EH (cell line): ENCODE measurements around the gene BACH2.

Experiments
- DNase-seq: peaks from one replicate; pipeline ENCODE4 v3.0.0-alpha.2; 2015; ENCODE audit warnings: low read depth

BACH2 gene

GRCh38 chr6:90096818-90097217, 199.8 kb downstream of the BACH2 start:
- no peak for DNase-seq

DNA sequence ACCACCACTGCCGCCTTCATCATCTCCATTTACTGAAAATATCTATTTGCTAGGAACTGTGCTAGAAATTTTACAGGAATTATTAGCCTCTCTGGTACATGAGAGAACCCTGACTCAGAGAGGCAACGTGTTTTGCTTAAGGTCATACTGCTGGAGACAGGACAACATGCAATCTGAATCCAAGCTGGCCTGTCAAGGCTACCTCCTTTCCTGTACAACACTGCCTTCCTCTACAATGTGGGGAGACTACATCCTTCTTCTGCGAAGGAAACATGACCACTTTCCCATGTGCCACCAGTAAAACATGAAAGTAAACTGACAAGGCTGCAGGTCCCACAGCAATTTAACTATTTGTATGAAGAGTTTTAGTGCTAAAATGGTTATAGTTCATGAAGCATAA, 200.9 kb downstream of the BACH2 start:
- DNase-seq = no peak

- DNase-seq = no peak
Observed at GRCh38 chr6:90095145-90095544, 201.5 kb downstream of the BACH2 start.

GRCh38 chr6:90093558-90094073, 203.0 kb downstream of the BACH2 start:
- no peak for DNase-seq

GRCh38 chr6:90090866-90091265, 205.8 kb downstream of the BACH2 start:
- no peak for DNase-seq

DNA sequence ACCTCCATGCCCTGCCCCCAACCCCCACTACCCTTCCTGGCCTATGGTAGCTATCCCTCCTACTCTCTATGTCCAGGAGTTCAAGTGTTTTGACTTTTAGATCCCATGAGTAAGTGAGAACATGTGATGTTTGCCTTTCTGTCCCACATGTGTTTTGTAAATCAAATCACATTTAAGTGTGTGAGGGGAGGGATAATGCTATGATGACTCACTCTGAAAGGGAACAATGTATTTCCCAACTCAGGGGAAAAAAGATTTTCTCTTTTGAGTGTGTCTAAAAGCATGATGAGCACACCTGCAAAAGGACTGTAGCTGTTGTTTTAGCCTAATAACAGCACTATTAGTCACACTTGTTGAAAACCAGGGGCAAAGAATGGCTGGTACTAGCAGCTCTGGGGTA, 208.6 kb downstream of the BACH2 start:
- peak; percentile 24 for DNase-seq

DNA sequence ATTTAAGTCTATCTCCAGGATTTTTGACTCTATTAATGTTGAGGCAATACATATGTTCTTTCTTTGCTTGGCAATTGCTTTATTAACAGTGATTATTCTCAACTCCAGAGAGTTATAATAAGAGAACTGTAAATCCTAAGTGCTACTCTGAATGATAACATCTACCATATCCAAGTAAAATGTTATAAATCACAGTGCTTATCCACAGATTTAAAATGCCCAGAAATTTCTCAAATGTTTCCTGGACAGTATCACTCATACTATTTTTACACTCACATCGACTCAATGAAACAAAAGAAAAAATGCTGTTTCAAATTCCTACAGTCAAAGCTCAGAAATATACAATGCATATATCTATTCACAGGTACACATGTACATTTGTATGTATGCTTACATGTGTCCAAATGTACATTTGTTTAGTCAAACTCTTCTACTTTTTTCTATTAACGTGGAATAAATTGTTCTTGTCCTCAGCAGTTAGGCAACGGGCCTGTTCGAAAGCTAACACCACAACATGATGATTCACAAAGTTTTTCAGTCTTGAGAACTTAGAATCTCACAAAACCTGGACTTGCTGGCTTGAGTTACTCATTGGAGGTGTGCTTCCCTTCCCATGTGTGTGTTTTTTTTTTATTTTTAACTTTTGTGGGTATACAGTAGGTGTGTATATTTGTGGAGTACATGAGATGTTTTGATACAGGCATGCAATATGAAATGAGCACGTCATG, 209.4 kb downstream of the BACH2 start:
- no peak for DNase-seq

DNA sequence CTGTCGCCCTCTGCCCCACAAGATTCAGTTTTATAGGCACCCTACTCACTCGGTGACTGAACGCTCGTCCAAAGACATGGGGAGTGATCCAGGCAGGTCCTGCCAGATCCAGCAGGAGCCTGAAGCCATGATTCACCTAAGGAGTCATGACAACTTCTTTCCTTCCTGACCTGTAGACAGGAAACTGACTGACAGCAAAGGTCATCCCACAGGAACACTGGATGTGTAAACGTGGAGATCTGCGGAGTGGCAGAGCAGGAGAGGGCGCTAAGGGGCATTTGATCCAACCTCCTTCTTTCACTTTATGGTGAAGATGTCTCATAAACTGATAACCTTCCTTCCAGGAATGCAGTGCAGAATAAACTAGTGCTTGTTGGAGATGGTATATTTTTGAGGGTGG, 210.1 kb downstream of the BACH2 start:
- no peak for DNase-seq

DNA sequence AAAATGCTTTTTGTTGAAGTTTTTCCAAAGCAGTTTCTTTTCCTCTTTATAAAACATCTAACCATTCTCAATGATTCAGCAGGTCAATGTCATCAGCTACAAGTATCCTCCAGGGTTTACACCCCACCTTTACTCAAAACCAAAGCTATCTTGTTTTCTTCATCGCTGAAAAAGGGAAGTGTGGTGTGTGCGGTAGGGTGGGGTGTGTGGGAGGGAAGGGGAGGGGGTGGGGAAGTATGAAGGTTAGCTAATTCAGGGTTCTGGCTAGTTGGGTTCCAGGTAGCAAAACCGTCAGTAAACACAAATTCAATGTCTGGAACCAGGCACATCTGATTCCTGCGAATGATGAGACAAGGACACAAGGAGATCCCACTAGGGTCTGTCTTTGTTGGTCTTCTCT, 212.8 kb downstream of the BACH2 start:
- DNase-seq = no peak

- DNase-seq = no peak
Observed at GRCh38 chr6:90082847-90083246, 213.8 kb downstream of the BACH2 start.

DNA sequence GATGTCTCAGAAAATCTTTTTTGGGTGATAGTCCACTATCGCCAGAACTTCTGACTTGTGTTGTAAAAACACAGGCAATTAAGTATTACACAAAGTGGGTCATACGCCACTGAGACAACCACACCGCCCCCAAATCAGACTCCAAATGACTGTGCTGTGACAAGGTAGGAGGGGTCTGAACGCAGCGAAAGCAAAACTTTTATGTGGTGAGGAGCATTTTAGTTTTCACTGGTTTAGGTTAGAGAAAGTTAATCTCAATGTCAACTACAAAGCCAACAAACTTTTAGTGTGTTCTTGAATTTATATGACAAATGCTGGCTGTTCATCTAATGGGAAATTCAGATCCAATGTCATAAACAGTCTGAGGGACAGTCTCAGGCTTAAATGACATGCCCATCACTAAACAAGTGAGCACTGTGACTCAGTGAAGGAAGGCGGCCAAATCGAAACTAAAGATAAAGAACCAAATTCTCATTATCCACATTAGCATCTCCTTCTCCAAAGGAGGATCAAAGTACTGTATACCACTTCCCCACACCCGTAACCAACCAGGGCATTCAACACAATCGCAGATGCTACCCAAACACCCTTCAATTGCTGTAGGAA, 215.7 kb downstream of the BACH2 start:
- no peak for DNase-seq

- DNase-seq = no peak
Observed at GRCh38 chr6:90079560-90080490, 216.8 kb downstream of the BACH2 start.

DNA sequence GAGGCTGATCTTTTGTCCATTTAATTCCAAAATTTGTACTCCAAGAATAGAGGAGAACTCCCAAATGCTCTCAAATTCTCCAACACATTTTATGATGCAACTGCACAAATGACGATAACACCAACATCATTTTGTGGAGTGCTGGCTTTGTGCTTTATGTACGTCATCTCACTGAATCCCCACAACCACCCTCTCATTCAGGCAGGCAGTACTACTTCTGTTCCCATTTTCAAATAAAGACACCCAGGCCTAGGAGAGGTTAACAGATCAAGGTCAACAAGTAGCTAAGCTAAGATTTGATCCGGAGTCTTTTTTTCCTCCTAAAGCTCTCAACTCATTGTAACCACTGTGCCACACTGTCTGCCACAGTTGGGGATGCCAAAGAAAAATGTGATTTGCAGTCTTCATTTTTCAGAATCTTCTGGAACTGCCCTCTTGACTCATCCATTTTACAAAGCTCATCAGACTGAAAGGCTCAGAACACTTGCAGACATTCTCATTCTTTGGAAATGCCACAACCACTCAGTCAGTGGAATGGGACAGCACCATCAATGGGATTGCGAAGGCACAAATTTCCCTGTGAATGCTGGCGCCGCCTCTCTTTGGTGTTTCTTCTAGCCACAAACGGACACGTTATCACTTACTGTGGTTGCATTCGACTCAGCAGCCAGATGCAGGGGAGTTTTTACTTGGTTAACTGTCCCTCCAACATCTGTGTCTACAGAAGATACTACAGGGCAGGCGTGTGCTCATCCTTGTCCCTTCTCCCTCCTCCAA, 217.9 kb downstream of the BACH2 start:
- no peak for DNase-seq

DNA sequence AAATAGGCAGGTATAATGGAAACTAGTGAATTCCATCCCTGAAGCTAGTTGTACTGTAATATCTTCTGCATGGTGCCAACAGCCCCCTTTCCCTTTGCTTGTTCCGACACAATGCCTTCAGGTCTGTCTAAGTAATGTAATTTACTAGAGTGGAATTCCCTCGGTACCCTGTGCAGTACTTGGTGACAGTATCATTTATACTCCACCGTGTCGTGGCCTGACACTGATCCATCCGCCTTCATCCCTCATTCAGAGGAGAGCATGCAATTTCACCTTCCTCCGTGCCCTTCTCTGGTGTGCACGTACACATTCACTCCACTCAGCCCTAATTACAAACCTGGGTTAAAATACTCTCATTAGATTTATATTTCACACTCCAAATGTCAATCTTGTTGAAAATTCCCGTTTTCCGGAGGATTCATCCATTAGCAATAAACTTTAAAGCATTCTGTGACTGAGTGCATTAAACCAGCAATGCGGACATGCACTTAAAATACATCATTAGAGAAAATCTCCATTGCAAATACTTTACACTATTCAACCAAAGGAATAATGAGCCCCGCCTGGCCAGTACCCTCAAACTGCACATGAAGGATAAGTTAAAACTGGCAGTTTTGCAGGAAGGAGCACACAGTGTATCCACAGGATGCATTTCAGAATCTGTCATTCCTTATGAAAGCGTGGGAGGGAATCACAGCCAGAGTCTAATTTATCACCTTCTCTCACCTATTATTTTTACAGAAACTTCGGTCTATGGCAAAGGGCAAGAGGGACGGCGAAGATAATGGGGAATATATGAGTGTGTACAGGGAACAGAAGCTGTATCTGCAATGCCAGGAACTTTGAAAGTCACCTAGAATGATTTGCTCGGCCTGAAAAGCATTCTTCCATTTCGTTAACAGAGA, 219.9 kb downstream of the BACH2 start:
- DNase-seq = no peak

DNA sequence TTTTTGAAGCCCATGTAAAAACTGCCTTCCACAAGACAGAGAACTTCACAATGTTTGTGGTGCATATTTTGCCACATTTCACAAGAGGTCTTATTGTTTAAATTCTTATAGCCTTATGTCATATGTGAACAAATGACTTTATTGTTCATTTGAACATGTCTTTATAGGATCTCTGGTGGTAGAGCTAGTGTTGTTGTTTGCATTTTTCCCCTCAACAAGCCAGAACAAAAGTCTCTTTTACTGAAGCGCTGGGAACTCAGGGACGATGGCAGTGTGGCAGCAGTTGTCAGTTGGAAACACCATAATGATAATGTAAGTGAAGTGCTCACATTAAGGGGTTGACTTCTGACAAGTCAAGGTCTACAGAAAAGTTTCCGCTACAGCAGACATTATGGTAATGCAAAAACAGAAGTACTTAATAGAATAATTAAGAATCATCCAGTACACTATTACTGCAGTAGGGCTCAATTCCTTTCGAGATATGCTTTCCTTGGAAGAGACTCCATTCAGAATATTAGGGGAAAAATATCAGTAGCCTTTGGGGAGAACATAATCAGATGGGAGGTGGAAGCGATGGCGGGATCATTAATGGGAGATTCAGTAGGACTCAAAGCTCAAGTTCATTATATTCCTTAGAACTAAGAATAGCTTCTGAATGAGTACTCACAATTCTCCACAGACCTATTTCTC, 222.3 kb downstream of the BACH2 start:
- DNase-seq = no peak

DNA sequence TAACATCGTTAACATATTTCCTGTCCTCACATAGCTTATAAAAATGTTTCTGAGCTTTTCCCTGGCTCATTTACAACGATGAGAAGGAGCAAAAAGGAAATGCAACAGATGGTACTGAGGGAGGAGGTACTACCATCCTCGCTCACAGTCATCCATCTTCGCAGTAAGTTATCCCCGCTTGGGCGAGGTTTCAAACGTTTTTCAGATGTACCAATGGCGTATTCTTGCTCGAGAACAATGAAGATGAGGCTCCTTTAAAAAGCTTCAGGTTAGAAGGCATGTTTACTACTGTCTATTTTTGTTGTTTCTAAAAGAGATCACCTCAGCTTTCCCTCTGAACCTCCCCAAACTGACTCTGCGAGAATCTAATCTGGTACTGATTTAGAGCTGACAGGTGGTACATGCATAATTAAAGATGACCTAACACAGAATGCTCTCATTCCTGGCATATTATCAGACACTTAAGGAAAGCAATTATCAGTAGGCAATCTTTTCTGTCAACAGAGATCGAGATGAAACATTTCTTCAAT, 223.6 kb downstream of the BACH2 start:
- DNase-seq = no peak

- no peak for DNase-seq
Observed at GRCh38 chr6:90072501-90072900, 224.1 kb downstream of the BACH2 start.

- DNase-seq = peak; percentile 29
Observed at GRCh38 chr6:90068703-90069523, 227.7 kb downstream of the BACH2 start.

GRCh38 chr6:90068264-90068663, 228.4 kb downstream of the BACH2 start:
- DNase-seq = peak; percentile 61
